HCEC 1CT (cell line): ENCODE results near the gene DLG2.

Experiments
- DNase-seq: peaks from one replicate; pipeline ENCODE4 v3.0.0-alpha.2; 2017

The DLG2 gene

GRCh38 chr11:84140386-84141169, 1486.6 kb downstream of the DLG2 start:
- DNase-seq: no peak

- DNase-seq: no peak
Measured at GRCh38 chr11:84137960-84138359, 1489.2 kb downstream of the DLG2 start.

- DNase-seq: no peak
Measured at GRCh38 chr11:84137505-84137904, 1489.6 kb downstream of the DLG2 start.

GRCh38 chr11:84136926-84137325, 1490.2 kb downstream of the DLG2 start:
- no peak for DNase-seq

GRCh38 chr11:84130646-84131427, 1496.3 kb downstream of the DLG2 start:
- DNase-seq: no peak

- DNase-seq: no peak
Measured at GRCh38 chr11:84129961-84130576, 1497.1 kb downstream of the DLG2 start.

GRCh38 chr11:84128840-84129239, 1498.3 kb downstream of the DLG2 start:
- DNase-seq: no peak

- DNase-seq: no peak
Measured at GRCh38 chr11:84117394-84117793, 1509.8 kb downstream of the DLG2 start.

- no peak for DNase-seq
Measured at GRCh38 chr11:84106541-84106940, 1520.6 kb downstream of the DLG2 start.

- DNase-seq: no peak
Measured at GRCh38 chr11:84105148-84105547, 1522.0 kb downstream of the DLG2 start.

GRCh38 chr11:84103096-84103495, 1524.0 kb downstream of the DLG2 start:
- DNase-seq: no peak

- no peak for DNase-seq
Measured at GRCh38 chr11:84097186-84097585, 1530.0 kb downstream of the DLG2 start.

GRCh38 chr11:84091212-84091986, 1535.7 kb downstream of the DLG2 start:
- DNase-seq: no peak

GRCh38 chr11:84089072-84090057, 1537.8 kb downstream of the DLG2 start:
- DNase-seq: no peak

- DNase-seq: no peak
Measured at GRCh38 chr11:84071851-84072250, 1555.3 kb downstream of the DLG2 start.

GRCh38 chr11:84069048-84069447, 1558.1 kb downstream of the DLG2 start:
- no peak for DNase-seq

GRCh38 chr11:84061726-84062125, 1565.4 kb downstream of the DLG2 start:
- DNase-seq: no peak

- DNase-seq: no peak
Measured at GRCh38 chr11:84056653-84057376, 1570.3 kb downstream of the DLG2 start.

- no peak for DNase-seq
Measured at GRCh38 chr11:84045146-84045545, 1582.0 kb downstream of the DLG2 start.

- no peak for DNase-seq
Measured at GRCh38 chr11:84044706-84045105, 1582.4 kb downstream of the DLG2 start.

GRCh38 chr11:84036664-84037194, 1590.4 kb downstream of the DLG2 start:
- DNase-seq: no peak
